Keratinocyte (primary cell): ENCODE measurements around the gene SPTBN5. TPM values are rescaled to one million over a fixed set of nuclear protein-coding genes. Genes with fewer than 3 reads are reported as not detected.

ENCODE experiments used
- DNase-seq: peaks from one replicate; pipeline ENCODE4 v3.0.0-alpha.2; 2011; ENCODE audit warnings: low read depth, missing footprints, low spot score
- FAIRE-seq: peaks from 2 replicates; lab custom pipeline; 2011; peaks lifted over from hg19 to GRCh38; lab: Jason Lieb, UNC
- H2AFZ ChIP-seq: 2 replicates; pipeline ENCODE4 v1.6.0; 2012; ENCODE audit warnings: low read length, control low read depth, inconsistent platforms; ENCODE audit not compliant: control insufficient read depth
- H3K27ac ChIP-seq: 2 replicates; pipeline ENCODE4 v1.5.1; 2011; ENCODE audit warnings: low read length; ENCODE audit not compliant: control insufficient read depth, insufficient read depth
- H3K27me3 ChIP-seq: 3 replicates; pipeline ENCODE4 v1.6.0; 2011; ENCODE audit warnings: low read length; ENCODE audit not compliant: control insufficient read depth, insufficient read depth; ENCODE audit errors: extremely low read depth
- H3K36me3 ChIP-seq, 2 experiments: 2 replicates in 1 of 2; 3 replicates in 1 of 2; pipeline ENCODE4 v1.5.1; 2011; ENCODE audit warnings: low read length in 2 of 2, mild to moderate bottlenecking in 1 of 2; ENCODE audit not compliant: control insufficient read depth in 2 of 2, insufficient read depth in 2 of 2; ENCODE audit errors: extremely low read depth in 1 of 2
- H3K4me1 ChIP-seq: 3 replicates; pipeline ENCODE4 v1.5.1; 2011; ENCODE audit warnings: low read length; ENCODE audit not compliant: control insufficient read depth, insufficient read depth; ENCODE audit errors: extremely low read depth
- H3K4me2 ChIP-seq: 3 replicates; pipeline ENCODE4 v1.6.0; 2011; ENCODE audit warnings: low read depth, low read length; ENCODE audit not compliant: control insufficient read depth, insufficient read depth; ENCODE audit errors: extremely low read depth
- H3K4me3 ChIP-seq, 3 experiments: fragments of 200-600 bp in 1 of 3; sonication (generic) in 1 of 3; 2 replicates in 2 of 3; 3 replicates in 1 of 3; pipeline ENCODE4 v1.5.1; 2011 to 2016; ENCODE audit warnings: low read length in 3 of 3, mild to moderate bottlenecking in 3 of 3, control low read depth in 2 of 3, inconsistent platforms in 1 of 3, low read depth in 1 of 3, mixed read lengths in 1 of 3, mixed run types in 1 of 3, moderate library complexity in 1 of 3; ENCODE audit not compliant: control insufficient read depth in 2 of 3, insufficient read depth in 2 of 3; ENCODE audit errors: extremely low read depth in 1 of 3
- H3K79me2 ChIP-seq: 2 replicates; pipeline ENCODE4 v1.6.0; 2012; ENCODE audit warnings: low read length; ENCODE audit not compliant: control insufficient read depth, insufficient read depth
- H3K9ac ChIP-seq: 3 replicates; pipeline ENCODE4 v1.6.0; 2011; ENCODE audit warnings: low read length; ENCODE audit not compliant: control insufficient read depth, insufficient read depth; ENCODE audit errors: extremely low read depth
- H3K9me1 ChIP-seq: 3 replicates; pipeline ENCODE4 v1.6.0; 2011; ENCODE audit warnings: low read length; ENCODE audit not compliant: control insufficient read depth, insufficient read depth; ENCODE audit errors: extremely low read depth
- H3K9me3 ChIP-seq: 2 replicates; pipeline ENCODE4 v1.5.1; 2012; ENCODE audit warnings: low read depth, low read length; ENCODE audit not compliant: control insufficient read depth
- H4K20me1 ChIP-seq: 3 replicates; pipeline ENCODE4 v1.6.0; 2011; ENCODE audit warnings: low read length; ENCODE audit not compliant: control insufficient read depth, insufficient read depth; ENCODE audit errors: extremely low read depth
- CTCF ChIP-seq, 3 experiments: IDR thresholded peaks in 1 of 3; conservative IDR thresholded peaks in 1 of 3; optimal IDR thresholded peaks in 1 of 3; 2 replicates in 2 of 3; 3 replicates in 1 of 3; pipeline versions ENCODE3 to v1.5.1; 2011; ENCODE audit warnings: low read length in 3 of 3, mild to moderate bottlenecking in 3 of 3, moderate library complexity in 2 of 3, control low read depth in 1 of 3, inconsistent platforms in 1 of 3; ENCODE audit not compliant: insufficient read depth in 2 of 3; ENCODE audit errors: extremely low read depth in 1 of 3
- EZH2 ChIP-seq: IDR thresholded peaks from one replicate; pipeline ENCODE4 v1.6.1; 2012; ENCODE audit warnings: inconsistent platforms, mild to moderate bottlenecking, low read length, moderate library complexity
- dilution Hi-C: fragments of 300-500 bp; cut with MboI; formaldehyde crosslinking; loops from one replicate; pipeline ENCODE4 v1.7.0; 2020; ENCODE audit warnings: low sequenced_read_pairs; ENCODE audit not compliant: extremely low pct_ligation_motif_present
- polyA plus RNA-seq, 5 experiments: library from polyadenylated mRNA; depleted of rRNA in 3 of 5; stranded (reverse) in 3 of 5; stranded (forward) in 1 of 5; unstranded in 1 of 5; fragments of >200 nt; gene quantifications; 1 replicate in 1 of 5; 2 replicates in 3 of 5; 3 replicates in 1 of 5; pipeline versions ENCODE4 v1.2.1 to v1.2.3, GENCODE V29; 2011 to 2012; ENCODE audit warnings: missing spikeins in 2 of 5, low read depth in 1 of 5, low replicate concordance in 1 of 5

SPTBN5 gene
- polyA plus RNA-seq, 1 donor (not counting 4 experiments of a cell fraction or from before 2014, with no cell fraction given): 0.66 TPM

DNA sequence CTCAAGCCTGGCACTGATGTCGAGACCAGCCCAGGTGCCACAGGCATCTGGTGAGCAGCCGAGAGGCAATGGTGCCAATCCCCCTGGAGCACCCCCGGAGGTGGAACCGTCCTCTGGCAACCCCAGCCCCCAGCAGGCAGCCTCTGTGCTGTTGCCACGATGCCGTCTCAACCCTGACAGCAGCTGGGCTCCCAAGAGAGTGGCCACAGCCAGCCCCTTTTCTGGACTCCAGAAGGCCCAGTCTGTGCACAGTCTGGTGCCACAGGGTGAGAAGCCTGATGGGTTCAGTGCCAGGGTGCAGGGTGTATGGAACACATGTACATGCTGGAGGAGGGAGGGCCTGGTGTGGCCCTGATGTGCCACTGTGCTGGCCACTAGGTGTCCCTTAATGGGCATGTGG is 70.9 kb downstream of the SPTBN5 start:
- Histone ChIP-seq H3K4me2 (no peak overlapping the region), H3K36me3 (peaks cover 56 to 78% of the 10 kb centered on the region in 2 experiments), H3K9ac (no peak overlapping the region), H4K20me1 (peaks cover 4% of the 10 kb centered on the region), H2AFZ (no peak overlapping the region), H3K4me1 (peaks cover 17% of the 10 kb centered on the region), H3K9me3 (no peaks in the 10 kb centered on the region), H3K27ac (no peak overlapping the region), H3K4me3 (no peak overlapping the region), H3K9me1 (no peaks in the 10 kb centered on the region), H3K79me2 (no peaks in the 10 kb centered on the region), H3K27me3 (no peaks in the 10 kb centered on the region)
- DNase-seq: no peak
- FAIRE-seq: no peak
- peak in 1 of 3 experiments; percentile 9 for TF ChIP-seq CTCF (optimal IDR thresholded peaks at IDR 0.05 in 1 of 3, IDR thresholded peaks at IDR 0.05 in 1 of 3, conservative IDR thresholded peaks at IDR 0.05 in 1 of 3; ENCODE audit: extremely low read depth in 1 of 3, insufficient read depth in 2 of 3, low read length in 3 of 3)
- TF ChIP-seq EZH2: no peak
- dilution Hi-C loops: no loop called here

GRCh38 chr15:41822471-41822870 is 71.4 kb downstream of the SPTBN5 start:
- H3K4me2 ChIP-seq: no peak overlapping the region
- no peak for FAIRE-seq
- H3K9me3 ChIP-seq: no peaks in the 10 kb centered on the region
- H3K27ac ChIP-seq: no peak overlapping the region
- no peak for TF ChIP-seq CTCF (optimal IDR thresholded peaks at IDR 0.05 in 1 of 3, IDR thresholded peaks at IDR 0.05 in 1 of 3, conservative IDR thresholded peaks at IDR 0.05 in 1 of 3; ENCODE audit: extremely low read depth in 1 of 3, insufficient read depth in 2 of 3, low read length in 3 of 3)
- no peak for TF ChIP-seq EZH2
- H4K20me1 ChIP-seq: peaks cover 4% of the 10 kb centered on the region
- no peak overlapping the region for H3K9ac ChIP-seq
- no peaks in the 10 kb centered on the region for H3K27me3 ChIP-seq
- H2AFZ ChIP-seq: no peak overlapping the region
- dilution Hi-C loops: no loop called here
- no peak for DNase-seq
- peaks cover 59 to 82% of the 10 kb centered on the region in 2 experiments for H3K36me3 ChIP-seq
- no peaks in the 10 kb centered on the region for H3K9me1 ChIP-seq
- H3K4me1 ChIP-seq: peaks cover 15% of the 10 kb centered on the region
- no peaks in the 10 kb centered on the region for H3K79me2 ChIP-seq
- H3K4me3 ChIP-seq: no peak overlapping the region
